Measurements from ENCODE around the gene SPOCK3. TPM values are rescaled to one million over a fixed set of nuclear protein-coding genes. Genes with fewer than 3 reads are reported as not detected.

The SPOCK3 gene
- total RNA-seq, 1 donor from 2014 or later, result not detected

DNA sequence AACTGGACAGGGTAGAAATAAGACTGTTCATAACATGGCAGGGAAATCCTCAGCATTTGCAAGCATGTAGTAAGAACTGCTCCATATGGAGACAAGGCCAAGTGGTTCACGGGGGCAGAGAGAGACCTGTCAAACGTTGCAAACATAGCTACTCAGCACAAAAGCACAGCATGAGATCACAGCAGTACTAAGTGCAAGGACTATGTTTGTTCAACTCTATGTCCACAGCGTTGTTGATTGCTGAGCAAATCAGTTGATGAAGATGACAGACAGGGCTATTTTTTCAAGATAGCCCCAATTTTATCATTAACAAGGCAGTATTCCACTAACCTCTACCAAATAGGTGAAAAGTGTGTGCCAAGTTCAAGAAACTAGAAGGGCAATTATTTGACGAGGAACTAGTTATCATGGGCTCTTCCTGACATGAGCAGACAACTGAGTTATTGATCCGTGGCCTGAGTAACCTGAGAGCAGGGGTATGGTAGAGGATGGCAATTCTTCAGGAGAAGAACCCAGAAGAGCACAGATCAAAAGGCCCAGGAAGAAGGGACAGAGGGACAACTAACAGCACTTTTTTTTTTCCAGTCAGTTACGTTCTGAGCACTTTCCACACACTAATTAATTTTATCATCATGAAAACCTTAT lies 57.4 kb downstream of the SPOCK3 start:
- intact Hi-C loops (cut with micrococcal nuclease), result no loop called here

DNA sequence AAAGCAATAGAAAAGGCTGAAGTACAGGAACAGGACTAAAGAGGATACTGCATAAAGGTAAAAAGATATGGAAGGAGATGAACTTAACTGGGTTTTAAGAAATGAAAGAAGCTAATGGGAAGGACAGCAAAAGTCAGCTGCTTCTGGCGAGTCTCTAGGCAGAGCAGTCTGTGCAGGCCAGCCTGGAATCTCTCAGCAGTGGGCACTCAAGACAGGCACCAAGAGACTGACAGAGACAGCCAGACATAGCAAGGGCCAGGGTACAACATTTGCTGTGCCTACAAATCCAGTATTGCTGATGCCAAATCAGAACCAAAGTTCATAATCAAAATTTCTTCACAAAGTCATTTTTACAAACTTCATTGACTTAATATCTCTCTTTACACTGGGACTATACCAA lies 62.4 kb downstream of the SPOCK3 start:
- intact Hi-C loops (cut with micrococcal nuclease), result no loop called here

DNA sequence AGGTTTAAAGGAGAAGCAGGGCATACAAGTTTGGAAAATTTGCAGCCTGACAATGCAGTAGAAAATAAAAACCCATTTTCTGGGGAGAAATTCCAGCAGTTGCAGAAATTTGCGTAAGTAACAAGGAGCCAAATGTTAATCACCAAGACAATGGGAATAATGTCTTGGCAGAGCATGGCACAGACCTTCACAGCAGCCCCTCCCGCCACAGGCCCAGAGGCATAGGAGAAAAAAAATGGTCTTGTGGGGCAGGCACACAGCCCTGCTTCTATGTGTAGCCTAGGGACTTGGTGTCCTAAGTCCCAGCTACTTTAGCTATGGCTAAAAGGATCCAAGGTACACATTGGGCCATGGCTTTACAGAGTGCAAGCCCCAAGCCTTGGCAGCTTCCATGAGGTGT lies 65.7 kb downstream of the SPOCK3 start:
- intact Hi-C loops (cut with micrococcal nuclease), result no loop called here

DNA sequence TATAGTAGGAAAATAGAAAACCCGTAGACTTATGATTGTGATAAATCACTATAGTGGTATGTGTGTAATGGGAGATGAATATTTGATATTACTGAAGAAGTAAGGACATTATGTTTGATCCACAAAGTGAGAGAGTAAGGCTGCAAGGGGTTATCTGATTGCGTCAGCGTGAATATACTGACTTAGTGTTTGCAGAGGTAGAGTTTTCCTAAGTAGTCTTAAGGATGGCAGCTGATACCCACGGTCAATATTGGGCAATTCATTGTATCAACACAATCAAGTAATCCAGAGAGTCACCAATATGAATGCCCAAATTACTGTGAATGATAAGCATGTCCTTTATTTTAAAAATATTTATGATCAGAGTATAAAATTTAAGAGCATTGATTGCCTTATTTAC lies 83.7 kb downstream of the SPOCK3 start:
- intact Hi-C loops (cut with micrococcal nuclease), result no loop called here

DNA sequence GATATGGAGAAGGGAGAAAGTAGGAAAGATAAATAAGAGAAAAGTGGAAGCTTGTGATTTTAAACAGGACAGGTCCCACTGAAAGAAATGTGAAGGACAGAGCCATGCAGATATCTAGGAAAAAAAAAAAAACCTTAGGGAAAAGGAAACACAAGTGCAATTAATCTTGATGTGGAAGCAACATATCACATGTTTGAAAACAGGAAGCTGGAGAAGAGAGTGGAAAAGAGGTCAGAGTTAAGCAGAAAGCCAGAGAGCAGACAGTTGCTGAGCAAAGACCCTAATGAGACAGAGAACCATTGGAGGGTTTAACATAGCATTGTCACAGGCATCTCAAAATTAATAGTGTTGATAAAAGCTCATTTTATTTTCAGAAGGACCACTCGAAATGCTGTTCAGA lies 89.7 kb downstream of the SPOCK3 start:
- intact Hi-C loops (cut with micrococcal nuclease), result no loop called here

DNA sequence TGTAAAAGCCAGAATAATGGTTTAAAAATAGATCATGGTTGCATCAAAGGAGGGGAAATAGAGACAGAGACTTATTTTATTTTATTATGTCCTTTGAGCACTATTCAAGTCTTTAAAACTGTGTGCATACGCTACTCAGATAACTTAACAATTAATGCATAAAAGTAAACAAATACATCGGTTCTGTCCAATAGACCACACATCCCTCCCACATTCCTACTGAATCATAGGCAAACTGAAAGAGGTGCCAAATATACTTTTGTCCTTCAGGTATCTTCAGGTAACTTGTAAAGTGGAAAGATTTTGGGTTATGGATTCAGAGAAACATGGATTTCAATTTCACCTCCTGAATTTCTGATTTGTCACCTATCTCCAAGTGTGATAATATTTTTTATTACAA lies 91.3 kb downstream of the SPOCK3 start:
- intact Hi-C loops (cut with micrococcal nuclease), result no loop called here

DNA sequence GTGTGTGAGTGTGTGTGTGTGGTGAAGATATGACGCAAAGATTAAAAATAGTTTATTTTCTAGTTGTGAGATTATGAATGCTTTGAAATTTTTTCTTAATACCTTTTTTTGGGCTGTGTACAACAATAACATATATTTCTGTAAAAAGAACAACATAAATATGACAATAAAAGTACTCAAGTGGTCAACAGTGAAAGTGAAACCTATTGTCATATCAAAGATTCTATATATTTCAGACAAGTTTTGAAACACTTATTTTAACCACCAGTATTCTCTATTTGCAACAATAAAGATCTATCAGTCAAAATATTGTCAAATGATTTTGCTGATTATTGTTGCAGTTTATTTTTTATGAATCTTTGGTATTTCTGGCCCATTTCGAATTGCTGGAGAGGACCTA lies 98.0 kb downstream of the SPOCK3 start:
- intact Hi-C loops (cut with micrococcal nuclease), result no loop called here

DNA sequence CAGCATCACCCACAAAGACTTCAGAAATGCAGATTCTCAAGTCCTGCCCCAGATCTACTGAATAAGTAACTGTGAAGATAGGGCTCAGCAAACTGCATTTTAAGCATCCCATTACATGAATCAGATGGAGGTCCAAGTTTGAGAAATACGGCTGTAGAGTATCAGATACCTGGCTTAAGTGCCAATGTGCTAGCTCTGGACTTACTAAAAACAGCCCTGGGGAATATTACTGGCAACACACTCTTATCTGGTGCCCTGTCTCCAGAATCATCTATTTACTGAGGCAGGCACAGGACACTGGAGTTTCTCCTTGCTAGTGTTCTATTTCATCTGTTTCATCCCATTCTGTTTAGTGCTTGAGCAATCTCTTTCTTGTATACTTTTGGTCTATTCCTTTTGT lies 105.1 kb downstream of the SPOCK3 start:
- intact Hi-C loops (cut with micrococcal nuclease), result no loop called here

DNA sequence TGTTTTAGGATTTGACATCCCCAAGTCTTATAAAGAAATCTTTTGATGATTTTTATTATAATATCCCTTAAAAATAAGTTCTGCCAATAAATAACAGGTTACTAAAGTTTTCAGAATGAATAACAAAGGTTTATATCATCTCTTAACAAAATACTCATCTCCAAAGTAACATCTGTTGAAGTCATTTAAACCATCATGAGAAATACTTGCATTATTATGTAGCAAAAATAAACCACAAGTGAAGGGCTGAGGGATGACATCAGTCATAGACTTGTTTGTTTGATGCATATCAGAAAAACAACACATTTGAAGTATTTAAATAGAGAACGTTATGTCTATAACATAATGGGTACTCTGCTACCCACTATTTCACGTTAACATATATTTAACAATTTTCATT lies 114.9 kb downstream of the SPOCK3 start:
- intact Hi-C loops (cut with micrococcal nuclease), result loop anchor here (10.0 kb wide), 1 partner anchor 665 kb away; no protein-coding TSS in a partner anchor

DNA sequence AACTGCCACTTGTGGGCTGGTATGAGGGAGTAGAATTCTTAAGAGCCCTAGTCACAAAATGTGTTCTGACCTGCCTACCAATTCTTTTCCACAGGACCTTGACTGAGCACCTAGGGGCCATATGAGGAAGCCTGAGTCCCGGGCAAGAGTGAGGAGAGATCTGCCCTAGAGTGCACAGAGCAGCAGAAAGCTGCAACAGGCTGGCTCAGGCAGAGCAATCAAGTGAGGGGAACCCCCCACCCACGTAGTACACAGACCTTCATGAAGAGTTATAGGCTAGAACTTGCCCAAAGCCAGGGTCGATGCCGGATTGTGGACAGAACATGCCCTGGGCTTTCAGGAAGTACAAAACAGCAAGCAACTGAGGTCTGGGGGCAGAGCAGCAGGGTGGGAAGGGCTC lies 117.0 kb downstream of the SPOCK3 start:
- intact Hi-C loops (cut with micrococcal nuclease), result loop anchor here (10.0 kb wide), 1 partner anchor 668 kb away; no protein-coding TSS in a partner anchor

DNA sequence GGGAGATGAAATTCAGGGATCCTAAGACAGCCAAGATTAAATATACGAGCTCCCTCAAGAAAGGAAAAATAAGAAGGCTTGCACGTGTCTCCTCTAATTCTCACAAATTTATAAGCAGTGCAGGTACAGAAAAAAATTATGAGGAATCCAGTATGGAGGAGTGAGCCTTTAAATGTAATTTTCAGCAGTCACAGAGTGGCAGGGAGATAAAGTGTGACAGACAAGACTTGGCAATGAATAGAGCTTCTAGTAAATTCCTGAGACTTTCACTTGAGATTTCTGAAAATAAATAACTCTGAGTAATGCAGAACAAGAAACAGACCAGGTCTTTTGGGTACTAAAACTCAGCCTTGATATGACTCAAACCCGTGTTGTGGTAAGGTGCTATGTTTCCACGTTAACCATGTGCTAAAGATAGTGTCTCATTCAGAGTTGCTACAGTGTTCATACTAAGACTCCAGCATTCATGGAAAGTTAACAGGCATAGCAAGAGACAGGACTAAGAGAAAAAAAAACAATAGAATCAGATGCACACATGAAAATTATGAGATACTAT lies 119.8 kb downstream of the SPOCK3 start:
- intact Hi-C loops (cut with micrococcal nuclease), result loop anchor here (10.0 kb wide), 1 partner anchor 670 kb away; no protein-coding TSS in a partner anchor

DNA sequence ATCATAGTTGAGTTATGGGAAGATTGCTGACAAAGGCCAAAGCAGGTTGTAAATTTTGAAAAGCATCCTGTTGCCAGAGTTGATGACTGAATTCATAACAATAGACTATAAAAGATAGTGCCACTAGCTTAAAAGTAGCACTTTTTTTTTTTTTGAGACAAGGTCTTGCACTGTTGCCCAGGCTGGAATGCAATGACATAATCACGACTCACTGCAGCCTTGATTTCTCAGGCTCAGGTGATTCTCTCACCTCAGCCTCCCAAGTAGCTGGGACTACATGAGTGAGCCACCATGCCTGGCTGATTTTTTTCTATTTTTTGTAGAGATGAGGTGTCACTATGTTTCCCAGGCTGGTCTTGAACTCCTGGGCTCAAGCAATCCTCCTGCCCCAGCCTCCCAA lies 122.7 kb downstream of the SPOCK3 start:
- intact Hi-C loops (cut with micrococcal nuclease), result loop anchor here (10.0 kb wide), 1 partner anchor 673 kb away; no protein-coding TSS in a partner anchor

DNA sequence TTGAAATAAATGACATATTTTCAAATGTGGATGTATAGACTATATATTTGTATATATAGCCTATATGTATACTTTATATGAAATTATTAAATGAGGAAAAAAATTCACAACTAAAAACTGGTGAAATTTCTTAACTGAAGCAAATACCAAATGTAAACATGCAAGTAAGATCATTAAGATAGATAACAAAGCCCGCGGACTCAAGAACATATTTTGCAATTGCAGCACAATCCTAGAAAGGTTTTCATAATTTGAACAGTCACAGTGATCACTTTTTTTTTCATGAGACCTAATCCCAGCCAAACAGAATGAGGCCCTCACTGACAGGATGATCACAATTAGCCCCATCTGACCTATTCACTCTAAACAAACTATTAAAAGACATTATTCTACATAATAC lies 123.2 kb downstream of the SPOCK3 start:
- intact Hi-C loops (cut with micrococcal nuclease), result loop anchor here (10.0 kb wide), 1 partner anchor 674 kb away; no protein-coding TSS in a partner anchor

DNA sequence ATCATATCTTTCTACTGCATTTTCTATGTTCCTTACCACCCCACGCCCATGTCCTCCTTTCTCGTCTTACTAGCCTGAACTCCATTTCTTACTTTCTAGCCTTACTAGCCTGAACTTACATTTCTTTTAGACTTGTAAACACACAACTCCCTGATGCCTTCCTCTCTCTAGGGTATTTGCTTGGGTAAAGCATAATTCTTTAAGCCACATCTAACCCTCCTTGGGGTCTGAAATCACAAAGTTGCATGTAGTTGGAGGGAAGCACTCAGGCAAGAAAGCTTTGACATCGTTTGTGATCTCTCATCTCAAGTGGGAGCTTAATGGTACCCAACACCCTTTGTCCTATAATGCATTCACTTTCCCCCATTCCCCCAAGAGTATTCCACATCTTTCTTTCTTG lies 124.4 kb downstream of the SPOCK3 start:
- intact Hi-C loops (cut with micrococcal nuclease), result loop anchor here (10.0 kb wide), 1 partner anchor 675 kb away; no protein-coding TSS in a partner anchor

DNA sequence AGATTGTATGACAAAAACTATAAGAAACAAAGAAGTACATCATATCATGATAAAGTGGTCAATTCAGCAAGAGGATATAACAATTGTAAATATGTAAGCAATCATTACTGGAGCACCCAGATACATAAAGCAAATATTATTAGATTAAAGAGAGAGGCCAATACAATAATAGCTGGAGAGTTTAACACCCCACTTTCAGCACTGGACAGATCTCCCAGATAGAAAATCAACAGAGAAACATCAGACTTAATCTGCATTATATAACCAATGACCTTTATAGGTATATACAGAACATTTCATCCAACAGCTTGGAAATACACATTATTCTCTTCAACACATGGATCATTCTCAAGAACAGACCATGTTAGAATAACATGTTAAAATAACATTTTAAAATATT lies 128.4 kb downstream of the SPOCK3 start:
- intact Hi-C loops (cut with micrococcal nuclease), result no loop called here

DNA sequence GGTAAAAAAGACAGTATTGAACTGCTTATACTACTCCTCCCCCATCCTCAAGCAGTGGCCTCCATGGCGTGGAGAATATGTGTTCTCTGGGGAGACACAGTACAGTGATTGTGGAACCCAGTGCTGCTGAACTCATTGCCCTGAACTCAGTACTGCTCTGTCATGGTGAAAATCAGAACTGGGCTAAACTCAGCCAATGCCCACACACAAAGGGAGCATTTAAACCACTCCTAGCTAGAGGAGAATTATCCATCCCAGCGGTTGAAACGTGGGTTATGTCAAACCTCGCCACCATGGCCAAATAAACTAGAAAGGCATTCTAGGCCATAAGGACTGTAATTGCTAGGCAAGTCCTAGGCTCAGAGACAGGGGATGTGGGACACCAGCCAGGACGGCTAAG lies 131.8 kb downstream of the SPOCK3 start:
- intact Hi-C loops (cut with micrococcal nuclease), result no loop called here

DNA sequence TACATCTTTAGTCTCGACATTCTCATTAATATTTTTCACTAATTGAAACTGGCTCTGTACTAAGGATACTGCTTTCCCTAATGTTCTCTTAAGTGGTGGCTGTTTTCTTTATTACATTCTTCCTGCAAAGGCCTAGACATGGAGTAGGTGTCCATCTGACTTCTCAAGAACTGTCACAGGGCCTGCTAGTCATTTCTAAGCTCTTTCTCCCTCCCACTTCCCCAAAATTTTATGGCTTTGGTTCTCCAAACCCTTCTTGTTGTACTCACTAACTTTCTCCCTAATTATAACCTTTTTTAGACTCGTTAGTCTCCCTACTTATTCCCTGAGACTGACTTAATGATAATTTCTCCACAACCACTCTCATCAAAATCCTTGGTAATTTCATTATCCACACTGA lies 133.3 kb downstream of the SPOCK3 start:
- intact Hi-C loops (cut with micrococcal nuclease), result no loop called here

DNA sequence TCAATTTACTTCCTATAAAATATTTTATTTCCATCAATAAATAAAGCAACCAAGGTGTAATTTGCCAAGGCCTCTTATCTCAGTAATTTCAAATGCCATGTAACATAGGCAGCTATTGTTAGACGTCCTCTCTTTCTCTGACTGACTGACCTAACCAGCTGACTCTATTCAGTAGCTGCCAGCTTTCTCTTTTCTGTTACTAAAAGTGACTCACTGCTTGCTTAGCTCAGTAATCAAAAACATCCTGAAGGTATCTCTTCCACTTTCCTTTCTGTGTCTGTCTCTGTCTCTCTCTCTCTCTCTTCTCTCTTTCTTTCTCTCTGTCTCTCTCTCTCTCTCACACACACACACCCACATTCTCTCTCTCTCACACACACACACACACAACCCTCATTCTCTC lies 134.2 kb downstream of the SPOCK3 start:
- intact Hi-C loops (cut with micrococcal nuclease), result no loop called here

DNA sequence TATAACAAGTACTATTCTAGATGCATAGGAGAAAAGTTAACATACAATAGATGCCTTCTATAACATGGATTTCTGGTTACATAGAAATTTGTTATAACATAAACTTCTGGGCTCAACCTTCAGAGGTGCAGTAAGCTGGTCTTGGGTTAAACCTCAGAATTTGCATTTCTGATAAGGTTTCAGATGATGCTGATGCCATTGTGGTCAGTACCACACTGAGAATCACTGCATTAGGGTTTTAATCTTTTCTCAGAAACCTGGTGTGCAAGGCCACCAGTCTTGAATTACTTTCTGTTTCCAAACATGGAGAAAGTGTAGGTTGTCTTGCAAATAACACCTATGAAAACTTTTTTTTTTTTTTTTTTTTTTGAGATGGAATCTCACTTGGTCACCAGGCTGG lies 146.2 kb downstream of the SPOCK3 start:
- intact Hi-C loops (cut with micrococcal nuclease), result no loop called here

DNA sequence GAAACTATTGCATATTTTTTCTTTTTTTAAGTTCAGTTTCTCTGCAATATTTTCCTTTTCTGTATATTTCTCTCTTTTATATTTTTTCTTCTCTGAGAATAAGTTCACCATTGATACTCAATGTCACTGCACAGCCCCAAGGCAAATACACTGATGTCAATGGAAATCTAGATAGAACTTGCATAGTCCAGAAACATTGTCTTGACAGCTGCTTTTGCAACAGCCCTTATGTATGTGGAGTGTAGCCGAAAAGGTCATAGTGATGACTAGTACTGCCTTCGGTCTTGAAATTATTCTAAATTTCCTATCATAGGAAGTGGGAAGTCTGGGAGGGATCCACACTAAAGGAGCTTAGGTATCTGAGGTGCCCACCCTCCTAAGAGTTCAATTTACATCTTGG lies 150.0 kb downstream of the SPOCK3 start:
- intact Hi-C loops (cut with micrococcal nuclease), result no loop called here

DNA sequence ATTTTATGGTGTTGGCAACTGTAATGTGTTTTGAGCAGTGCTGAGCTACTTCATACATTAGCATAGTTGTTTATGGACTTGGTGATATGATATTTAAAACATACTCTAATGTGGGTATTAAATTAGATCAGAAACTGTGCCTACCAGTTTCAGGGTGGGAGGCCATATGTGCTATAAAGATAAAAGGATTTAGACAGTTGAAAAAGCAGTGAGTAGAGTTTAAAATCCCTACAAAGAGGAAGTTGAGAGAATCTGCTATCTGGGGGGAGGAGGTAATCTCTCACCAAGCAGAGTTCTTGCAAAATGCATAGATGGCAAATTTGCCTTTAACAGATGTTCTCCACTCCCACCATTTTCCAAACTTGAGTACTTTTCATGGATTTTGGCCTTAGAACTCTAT lies 154.5 kb downstream of the SPOCK3 start:
- intact Hi-C loops (cut with micrococcal nuclease), result no loop called here

DNA sequence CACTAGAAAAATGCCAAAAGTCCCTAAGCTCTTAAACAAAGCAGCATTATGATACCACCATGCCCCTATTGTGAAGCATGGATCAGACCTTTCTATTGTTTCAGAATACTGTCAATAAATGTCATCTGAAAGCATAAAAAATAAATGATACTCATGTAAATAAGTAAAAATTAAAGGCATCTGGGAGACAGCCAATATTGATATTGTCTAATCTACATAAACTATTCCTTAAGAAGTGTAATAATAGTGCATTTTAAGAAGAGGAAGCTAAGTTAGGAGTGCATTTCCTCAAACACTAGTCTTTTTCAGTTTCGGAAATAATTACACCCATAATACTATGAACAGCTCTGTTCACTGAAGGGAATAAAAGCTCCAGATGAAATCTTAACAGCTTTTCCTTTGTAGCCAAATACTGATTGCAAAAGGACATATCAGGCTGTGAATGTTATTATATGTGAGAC lies 181.6 kb downstream of the SPOCK3 start:
- intact Hi-C loops (cut with micrococcal nuclease), result no loop called here

DNA sequence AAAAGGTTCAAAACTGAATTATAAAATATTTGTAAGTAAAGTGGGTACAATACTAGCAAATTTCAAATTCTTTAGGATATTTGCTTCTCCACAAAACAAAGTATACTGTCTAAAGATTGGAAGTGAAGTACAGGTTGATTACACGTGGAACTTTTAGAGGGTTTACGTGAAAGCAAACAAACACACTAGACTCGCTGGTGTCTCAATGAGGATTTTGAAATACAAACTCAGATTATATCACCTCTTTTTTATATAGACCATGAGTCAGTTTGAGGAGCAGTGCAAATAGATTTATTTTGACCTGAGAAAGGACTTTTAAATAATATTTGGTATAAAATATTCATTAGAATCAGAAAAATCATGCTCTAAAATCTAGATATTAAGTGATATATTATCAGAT lies 185.0 kb downstream of the SPOCK3 start:
- intact Hi-C loops (cut with micrococcal nuclease), result no loop called here
